Panc1 (cell line): ENCODE measurements around the gene PDE1A. TPM values are rescaled to one million over a fixed set of nuclear protein-coding genes. Genes with fewer than 3 reads are reported as not detected.

Source experiments
- ATAC-seq: fragments of 200-7000 bp; cut with Tn5 transposase; 2 replicates; pipeline ENCODE4 v1.9.1; 2020; ENCODE audit warnings: mild to moderate bottlenecking, moderate library complexity
- BruUV-seq: library from RNA; stranded (reverse); fragments of 400-500 nt; replicated peaks from 2 replicates; lab custom pipeline; 2021; lab: Mats Ljungman, UMichigan
- CTCF ChIA-PET: fragments of 300-600 bp; sonication (Branson Sonifier 250); formaldehyde crosslinking; loops from one replicate; lab custom pipeline; 2022; ENCODE audit warnings: antibody characterized with exemption; lab: Charles Lee
- POLR2A ChIA-PET: fragments of 300-600 bp; sonication (Branson Sonifier 250); formaldehyde crosslinking; loops from one replicate; lab custom pipeline; 2022; ENCODE audit warnings: antibody characterized with exemption; lab: Charles Lee
- DNase-seq: peaks from one replicate; pipeline ENCODE4 v3.0.0-alpha.2; 2010; ENCODE audit warnings: low read depth, low spot score
- H3K27ac ChIP-seq: 2 replicates; pipeline ENCODE4 v1.5.1; 2011; ENCODE audit warnings: mild to moderate bottlenecking, low read length, inconsistent platforms
- H3K27me3 ChIP-seq: fragments of 200-500 bp; sonication (Bioruptor generic); 2 replicates; pipeline ENCODE4 v1.6.0; 2014; ENCODE audit warnings: low read length, inconsistent platforms; ENCODE audit not compliant: control insufficient read depth, insufficient read depth
- H3K36me3 ChIP-seq: fragments of 200-500 bp; sonication (Bioruptor generic); 2 replicates; pipeline ENCODE4 v1.5.1; 2014; ENCODE audit warnings: inconsistent platforms, mild to moderate bottlenecking, low read length, moderate library complexity; ENCODE audit not compliant: control insufficient read depth, insufficient read depth
- H3K4me1 ChIP-seq: 2 replicates; pipeline ENCODE4 v1.5.1; 2011; ENCODE audit warnings: inconsistent platforms, mild to moderate bottlenecking, low read length, moderate library complexity; ENCODE audit not compliant: control insufficient read depth, insufficient read depth
- H3K4me3 ChIP-seq, 2 experiments: 2 replicates each; pipeline ENCODE4 v1.5.1; 2011 to 2012; ENCODE audit warnings: low read depth in 2 of 2, low read length in 2 of 2, mild to moderate bottlenecking in 2 of 2, inconsistent platforms in 1 of 2, moderate library complexity in 1 of 2
- H3K9me3 ChIP-seq: fragments of 200-500 bp; sonication (Bioruptor generic); 2 replicates; pipeline ENCODE4 v1.5.1; 2014; ENCODE audit warnings: low read depth, mild to moderate bottlenecking, inconsistent platforms, low read length, moderate library complexity; ENCODE audit not compliant: control insufficient read depth, insufficient read depth
- CTCF ChIP-seq: fragments of 450-650 bp; IDR thresholded peaks from 2 replicates; pipeline ENCODE4 v1.5.1; 2017; ENCODE audit warnings: mild to moderate bottlenecking
- POLR2AphosphoS5 ChIP-seq: IDR thresholded peaks from 2 replicates; pipeline ENCODE4 v1.6.1; 2012; ENCODE audit warnings: mild to moderate bottlenecking, low read depth, low read length, moderate library complexity
- SIN3A ChIP-seq: IDR thresholded peaks from 2 replicates; pipeline ENCODE4 v1.6.1; 2012; ENCODE audit warnings: low read depth, mild to moderate bottlenecking, low read length, moderate library complexity, borderline replicate concordance; ENCODE audit not compliant: insufficient read depth
- TCF7L2 ChIP-seq: IDR thresholded peaks from 2 replicates; pipeline ENCODE4 v1.6.1; 2011; ENCODE audit warnings: mild to moderate bottlenecking, low read depth, low read length, inconsistent platforms
- in situ Hi-C: cut with HindIII; loops from 2 replicates; pipeline ENCODE4 v1.10.0; 2016; ENCODE audit warnings: low sequenced_read_pairs, low pct_unique_long_range_greater_than_20kb
- intact Hi-C: fragments of 100-400 bp; cut with micrococcal nuclease; formaldehyde crosslinking; loops from one replicate; pipeline ENCODE4 v1.10.0; 2022; ENCODE audit not compliant: unreplicated experiment
- total RNA-seq: library from RNA; stranded (reverse); gene quantifications from one replicate; pipeline ENCODE4 v1.2.1, GENCODE V29; 2021; ENCODE audit not compliant: unreplicated experiment
- TF ChIP-seq, protein P1 (sequence below), 2 experiments: IDR thresholded peaks; 2 replicates each; pipeline ENCODE4 v1.6.1; 2011 to 2012; ENCODE audit warnings: low read depth in 2 of 2, control low read depth in 1 of 2, low read length in 1 of 2, mild to moderate bottlenecking in 1 of 2, moderate library complexity in 1 of 2; ENCODE audit not compliant: insufficient read depth in 1 of 2

Gene PDE1A
- total RNA-seq, 1 experiment from 2014 or later = 0.08 TPM

GRCh38 chr2:182113334-182113733, 313.5 kb downstream of the PDE1A start:
- in situ Hi-C loops (no loop called here), intact Hi-C loops (no loop called here)
- Histone ChIP-seq H3K27ac (no peak overlapping the region), H3K36me3 (no peaks in the 10 kb centered on the region), H3K9me3 (no peaks in the 10 kb centered on the region), H3K27me3 (no peaks in the 10 kb centered on the region), H3K4me3 (no peak overlapping the region), H3K4me1 (no peaks in the 10 kb centered on the region)
- ATAC-seq = no peak
- TF ChIP-seq TCF7L2 (no peak), CTCF (no peak), SIN3A (no peak), POLR2AphosphoS5 (no peak)
- TF ChIP-seq, protein P1, sequence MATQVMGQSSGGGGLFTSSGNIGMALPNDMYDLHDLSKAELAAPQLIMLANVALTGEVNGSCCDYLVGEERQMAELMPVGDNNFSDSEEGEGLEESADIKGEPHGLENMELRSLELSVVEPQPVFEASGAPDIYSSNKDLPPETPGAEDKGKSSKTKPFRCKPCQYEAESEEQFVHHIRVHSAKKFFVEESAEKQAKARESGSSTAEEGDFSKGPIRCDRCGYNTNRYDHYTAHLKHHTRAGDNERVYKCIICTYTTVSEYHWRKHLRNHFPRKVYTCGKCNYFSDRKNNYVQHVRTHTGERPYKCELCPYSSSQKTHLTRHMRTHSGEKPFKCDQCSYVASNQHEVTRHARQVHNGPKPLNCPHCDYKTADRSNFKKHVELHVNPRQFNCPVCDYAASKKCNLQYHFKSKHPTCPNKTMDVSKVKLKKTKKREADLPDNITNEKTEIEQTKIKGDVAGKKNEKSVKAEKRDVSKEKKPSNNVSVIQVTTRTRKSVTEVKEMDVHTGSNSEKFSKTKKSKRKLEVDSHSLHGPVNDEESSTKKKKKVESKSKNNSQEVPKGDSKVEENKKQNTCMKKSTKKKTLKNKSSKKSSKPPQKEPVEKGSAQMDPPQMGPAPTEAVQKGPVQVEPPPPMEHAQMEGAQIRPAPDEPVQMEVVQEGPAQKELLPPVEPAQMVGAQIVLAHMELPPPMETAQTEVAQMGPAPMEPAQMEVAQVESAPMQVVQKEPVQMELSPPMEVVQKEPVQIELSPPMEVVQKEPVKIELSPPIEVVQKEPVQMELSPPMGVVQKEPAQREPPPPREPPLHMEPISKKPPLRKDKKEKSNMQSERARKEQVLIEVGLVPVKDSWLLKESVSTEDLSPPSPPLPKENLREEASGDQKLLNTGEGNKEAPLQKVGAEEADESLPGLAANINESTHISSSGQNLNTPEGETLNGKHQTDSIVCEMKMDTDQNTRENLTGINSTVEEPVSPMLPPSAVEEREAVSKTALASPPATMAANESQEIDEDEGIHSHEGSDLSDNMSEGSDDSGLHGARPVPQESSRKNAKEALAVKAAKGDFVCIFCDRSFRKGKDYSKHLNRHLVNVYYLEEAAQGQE (IDR thresholded peaks at IDR 0.05; ENCODE audit: insufficient read depth in 1 of 2, low read depth in 2 of 2, low read length in 1 of 2) = no peak
- ChIA-PET CTCF (no interaction called here), POLR2A (no interaction called here)
- no TSS peak for BruUV-seq
- DNase-seq = no peak

- no peaks in the 10 kb centered on the region for H3K4me1 ChIP-seq
- intact Hi-C loops = no loop called here
- ATAC-seq (no peak), DNase-seq (no peak)
- no peaks in the 10 kb centered on the region for H3K27me3 ChIP-seq
- no TSS peak for BruUV-seq
- ChIA-PET POLR2A (no interaction called here), CTCF (no interaction called here)
- no peak overlapping the region for H3K27ac ChIP-seq
- TF ChIP-seq POLR2AphosphoS5 (no peak), SIN3A (no peak), TCF7L2 (no peak), CTCF (no peak)
- TF ChIP-seq, protein P1 (IDR thresholded peaks at IDR 0.05; ENCODE audit: insufficient read depth in 1 of 2, low read depth in 2 of 2, low read length in 1 of 2) = no peak
- in situ Hi-C loops = no loop called here
- no peaks in the 10 kb centered on the region for H3K9me3 ChIP-seq
- no peaks in the 10 kb centered on the region for H3K36me3 ChIP-seq
- H3K4me3 ChIP-seq = no peak overlapping the region
Observed at GRCh38 chr2:182110347-182110746, 316.5 kb downstream of the PDE1A start.
